Measurements from ENCODE around the gene MACO1.
"Not testable (repeated sequence)": the region's sequence is repeated elsewhere in the genome, so short reads cannot be mapped to it uniquely, and the experiment has no call there.

DNA sequence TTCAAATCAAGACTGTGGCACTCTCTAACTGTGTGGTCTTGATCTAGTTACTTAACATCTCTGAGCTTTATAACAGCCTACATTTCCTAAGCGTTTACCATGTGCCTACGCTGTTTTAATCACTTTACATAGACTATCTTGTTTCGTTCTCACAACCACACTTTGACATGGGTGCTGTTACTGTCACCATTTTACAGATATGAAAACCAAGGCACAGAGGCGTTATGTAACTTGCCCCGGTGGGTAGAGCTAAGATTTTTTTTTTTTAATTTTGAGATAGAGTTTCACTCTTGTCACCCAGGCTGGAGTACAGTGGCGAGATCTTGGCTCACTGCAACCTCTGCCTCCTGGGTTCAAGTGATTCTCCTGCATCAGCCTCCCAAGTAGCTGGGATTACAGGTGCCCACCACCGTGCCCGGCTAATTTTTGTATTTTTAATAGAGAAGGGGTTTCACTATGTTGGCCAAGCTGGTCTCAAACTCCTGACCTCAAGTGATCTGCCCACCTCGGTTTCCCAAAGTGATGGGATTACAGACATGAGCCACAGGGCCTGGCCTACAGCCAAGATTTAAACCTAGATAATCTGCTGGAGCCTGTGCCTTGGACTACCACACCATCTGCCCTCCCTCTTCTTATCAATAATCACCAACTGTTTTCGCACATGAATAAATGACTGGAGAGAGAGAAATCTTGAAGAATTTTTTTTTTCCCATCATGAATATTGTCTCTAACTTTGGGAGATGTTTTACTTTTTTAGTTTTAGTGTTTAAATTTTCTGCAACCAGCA lies 20.9 kb upstream of the MACO1 start:
- TF ChIP-seq, protein P1, sequence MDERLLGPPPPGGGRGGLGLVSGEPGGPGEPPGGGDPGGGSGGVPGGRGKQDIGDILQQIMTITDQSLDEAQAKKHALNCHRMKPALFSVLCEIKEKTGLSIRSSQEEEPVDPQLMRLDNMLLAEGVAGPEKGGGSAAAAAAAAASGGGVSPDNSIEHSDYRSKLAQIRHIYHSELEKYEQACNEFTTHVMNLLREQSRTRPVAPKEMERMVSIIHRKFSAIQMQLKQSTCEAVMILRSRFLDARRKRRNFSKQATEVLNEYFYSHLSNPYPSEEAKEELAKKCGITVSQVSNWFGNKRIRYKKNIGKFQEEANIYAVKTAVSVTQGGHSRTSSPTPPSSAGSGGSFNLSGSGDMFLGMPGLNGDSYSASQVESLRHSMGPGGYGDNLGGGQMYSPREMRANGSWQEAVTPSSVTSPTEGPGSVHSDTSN (CRISPR knock-in tag; IDR thresholded peaks at IDR 0.05) = not testable (repeated sequence)
- TF ChIP-seq TAF1 (CRISPR knock-in tag; IDR thresholded peaks at IDR 0.05); BRCA1 (CRISPR knock-in tag; IDR thresholded peaks at IDR 0.05); NFYB (CRISPR knock-in tag; IDR thresholded peaks at IDR 0.05); NCOR1 (IDR thresholded peaks at IDR 0.05; ENCODE audit: borderline replicate concordance, low read length): not testable (repeated sequence)
- TF ChIP-seq, protein P2, sequence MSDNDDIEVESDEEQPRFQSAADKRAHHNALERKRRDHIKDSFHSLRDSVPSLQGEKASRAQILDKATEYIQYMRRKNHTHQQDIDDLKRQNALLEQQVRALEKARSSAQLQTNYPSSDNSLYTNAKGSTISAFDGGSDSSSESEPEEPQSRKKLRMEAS (IDR thresholded peaks at IDR 0.05) = not testable (repeated sequence)

Measured in HepG2 (cell line).